Neutrophil (primary cell): ENCODE data around the gene MAPK1.
"Not testable (repeated sequence)": the region's sequence is repeated elsewhere in the genome, so short reads cannot be mapped to it uniquely, and the experiment has no call there.

Experiments used
- H3K27ac ChIP-seq: fragments of 200-600 bp; sonication (generic); 2 replicates; pipeline ENCODE4 v1.5.1; 2016; ENCODE audit warnings: mild to moderate bottlenecking, moderate library complexity
- H3K27me3 ChIP-seq: fragments of 200-600 bp; sonication (generic); 2 replicates; pipeline ENCODE4 v1.6.0; 2016; ENCODE audit warnings: mild to moderate bottlenecking
- H3K36me3 ChIP-seq: fragments of 200-600 bp; sonication (generic); 2 replicates; pipeline ENCODE4 v1.5.1; 2017
- H3K4me1 ChIP-seq, 2 experiments: fragments of 200-600 bp in 1 of 2; sonication (generic) in 1 of 2; 1 replicate in 1 of 2; 2 replicates in 1 of 2; pipeline versions ENCODE4 v1.5.1 to v1.6.1; 2013 to 2016; ENCODE audit warnings: low read depth in 1 of 2, low read length in 1 of 2, mild to moderate bottlenecking in 1 of 2, moderate library complexity in 1 of 2; ENCODE audit not compliant: control insufficient read depth in 1 of 2, insufficient read depth in 1 of 2
- H3K4me3 ChIP-seq, 2 experiments: fragments of 200-600 bp in 1 of 2; sonication (generic) in 1 of 2; 1 replicate in 1 of 2; 2 replicates in 1 of 2; pipeline ENCODE4 v1.5.1; 2013 to 2016; ENCODE audit warnings: low read depth in 1 of 2, low read length in 1 of 2, mild to moderate bottlenecking in 1 of 2, moderate library complexity in 1 of 2
- H3K9me3 ChIP-seq: fragments of 200-600 bp; sonication (generic); 2 replicates; pipeline ENCODE4 v1.5.1; 2016
- CTCF ChIP-seq: fragments of 200-600 bp; sonication (generic); IDR thresholded peaks from 2 replicates; pipeline ENCODE4 v1.5.1; 2016; ENCODE audit warnings: antibody characterized with exemption

MAPK1 gene

DNA sequence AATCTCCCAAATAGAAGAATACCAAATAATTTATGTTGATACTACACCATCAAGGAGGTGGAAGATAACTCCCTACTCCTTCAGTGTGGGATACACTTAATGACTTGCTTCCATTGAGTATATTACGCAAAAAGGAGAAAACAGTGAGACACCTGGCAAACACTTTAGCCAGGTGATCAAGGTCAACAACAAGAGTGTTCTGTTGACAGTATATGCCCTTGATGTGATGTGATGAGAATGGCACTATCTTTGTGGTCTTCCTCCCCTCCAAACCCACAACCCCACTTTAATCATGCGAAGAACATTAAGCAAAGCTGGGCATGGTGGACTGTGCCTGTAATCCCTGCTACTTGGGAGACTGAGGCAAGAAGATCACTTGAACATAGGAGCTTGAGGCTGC is 26.0 kb downstream of the MAPK1 start:
- Histone ChIP-seq H3K9me3 (no peaks in the 10 kb centered on the region), H3K36me3 (peaks cover 7% of the 10 kb centered on the region), H3K27me3 (no peaks in the 10 kb centered on the region), H3K4me1 (peaks cover 19 to 25% of the 10 kb centered on the region in 2 experiments), H3K27ac (no peak overlapping the region), H3K4me3 (no peak overlapping the region)
- no peak for TF ChIP-seq CTCF

DNA sequence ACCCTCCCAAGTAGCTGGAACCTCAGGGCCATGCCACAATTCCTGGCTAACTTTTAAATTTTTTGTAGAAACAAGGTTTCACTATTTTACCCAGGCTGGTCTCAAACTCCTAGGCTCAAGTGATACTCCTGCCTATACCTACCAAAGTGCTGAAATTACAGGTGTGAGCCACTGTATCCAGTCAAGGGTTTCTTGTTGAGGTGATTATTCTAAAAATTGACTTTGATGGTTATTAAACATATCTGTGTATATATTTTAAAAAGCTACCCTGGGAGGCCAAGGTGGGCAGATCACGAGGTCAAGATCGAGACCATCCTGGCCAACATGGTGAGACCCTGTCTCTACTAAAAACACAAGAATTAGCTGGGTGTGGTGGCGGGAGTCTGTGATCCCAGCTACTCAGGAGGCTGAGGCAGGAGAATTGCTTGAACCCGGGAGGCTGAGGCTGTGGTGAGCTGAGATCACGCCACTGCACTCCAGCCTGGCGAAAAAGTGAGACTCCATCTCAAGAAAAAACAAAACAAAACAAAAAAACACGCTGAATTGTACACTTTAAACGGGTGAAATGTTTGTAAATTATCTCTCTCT is 27.1 kb downstream of the MAPK1 start:
- Histone ChIP-seq H3K27me3 (no peaks in the 10 kb centered on the region), H3K36me3 (peaks cover 7% of the 10 kb centered on the region), H3K4me3 (no peak overlapping the region), H3K9me3 (no peaks in the 10 kb centered on the region), H3K4me1 (peaks cover 8 to 18% of the 10 kb centered on the region in 2 experiments), H3K27ac (peak overlapping the region; percentile 59)
- TF ChIP-seq CTCF = no peak

DNA sequence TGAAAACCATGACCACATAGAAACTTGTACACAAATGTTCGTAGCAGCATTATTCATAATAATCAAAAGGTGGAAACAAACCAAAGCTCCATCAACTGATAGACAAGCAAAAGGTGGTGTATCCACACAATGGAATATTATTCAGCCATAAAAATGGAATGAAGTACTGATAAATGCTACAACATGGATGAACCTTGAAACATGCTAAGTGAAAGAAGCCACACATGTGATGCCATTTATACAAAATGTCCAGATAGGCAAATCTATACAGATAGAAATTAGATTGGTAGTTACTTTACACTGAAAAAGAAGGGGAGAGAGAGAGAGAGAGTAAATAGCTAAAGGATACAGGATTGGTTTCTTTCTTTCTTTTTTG is 27.7 kb downstream of the MAPK1 start:
- Histone ChIP-seq H3K27me3 (no peaks in the 10 kb centered on the region), H3K36me3 (peaks cover 7% of the 10 kb centered on the region), H3K9me3 (no peaks in the 10 kb centered on the region), H3K4me3 (no peak overlapping the region), H3K27ac (peak overlapping the region; percentile 59), H3K4me1 (peaks cover 6 to 15% of the 10 kb centered on the region in 2 experiments)
- TF ChIP-seq CTCF = no peak

- not testable (repeated sequence) for H3K9me3 ChIP-seq, H3K27me3 ChIP-seq, H3K36me3 ChIP-seq, H3K4me3 ChIP-seq
- peak overlapping the region; percentile 59 for H3K27ac ChIP-seq
- peaks cover 1 to 10% of the 10 kb centered on the region in 2 experiments for H3K4me1 ChIP-seq
Observed at GRCh38 chr22:21839104-21839764, 28.2 kb downstream of the MAPK1 start.

GRCh38 chr22:21837248-21837979 is 30.0 kb downstream of the MAPK1 start:
- Histone ChIP-seq H3K27ac (peak overlapping the region; percentile 49), H3K9me3 (no peaks in the 10 kb centered on the region), H3K36me3 (peaks cover 3% of the 10 kb centered on the region), H3K4me1 (peaks cover under 1 to 3% of the 10 kb centered on the region in 2 experiments), H3K27me3 (no peaks in the 10 kb centered on the region), H3K4me3 (no peak overlapping the region)
- TF ChIP-seq CTCF = no peak

DNA sequence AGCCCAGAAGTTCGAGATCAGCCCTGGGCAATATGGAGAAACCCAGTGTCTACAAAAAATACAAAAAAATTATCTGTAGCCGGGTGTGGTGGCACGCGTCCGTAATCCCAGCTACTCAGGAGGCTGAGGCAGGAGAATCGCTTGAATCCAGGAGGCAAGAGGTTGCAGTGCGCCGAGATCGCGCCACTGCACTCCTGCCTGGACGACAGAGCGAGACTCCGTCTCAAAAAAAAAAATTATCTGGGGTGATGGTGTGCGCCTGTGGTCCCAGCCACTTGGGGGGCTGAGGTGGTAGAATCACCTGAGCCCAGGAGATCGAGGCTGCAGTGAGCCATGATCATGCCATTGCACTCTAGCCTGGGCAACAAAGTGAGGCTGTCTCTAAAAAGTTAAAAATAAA is 31.0 kb downstream of the MAPK1 start:
- not testable (repeated sequence) for H3K4me3 ChIP-seq, H3K9me3 ChIP-seq, H3K36me3 ChIP-seq, H3K27ac ChIP-seq, H3K27me3 ChIP-seq, H3K4me1 ChIP-seq
